Endothelial cell of umbilical vein (primary cell): ENCODE results near the gene HUNK. TPM values are rescaled to one million over a fixed set of nuclear protein-coding genes. Genes with fewer than 3 reads are reported as not detected.

Experiments
- BruUV-seq: library from RNA; stranded (reverse); fragments of 400-500 nt; replicated peaks from 2 replicates; lab custom pipeline; 2021; lab: Mats Ljungman, UMichigan
- CTCF ChIA-PET: fragments of 300-600, 350-600 bp; sonication (Branson Sonifier 250); formaldehyde crosslinking; loops from one replicate; lab custom pipeline; 2021; ENCODE audit warnings: antibody characterized with exemption, inconsistent platforms; lab: Charles Lee
- POLR2A ChIA-PET: fragments of 300-600, 350-600 bp; sonication (Branson Sonifier 250); formaldehyde crosslinking; loops from one replicate; lab custom pipeline; 2021; ENCODE audit warnings: antibody characterized with exemption, inconsistent platforms; lab: Charles Lee
- DNase-seq: peaks from one replicate; pipeline ENCODE4 v3.0.0-alpha.2; 2011; ENCODE audit warnings: low read depth, low spot score
- FAIRE-seq: peaks from 2 replicates; lab custom pipeline; 2011; peaks lifted over from hg19 to GRCh38; lab: Jason Lieb, UNC
- H2AFZ ChIP-seq: 2 replicates; pipeline ENCODE4 v1.6.0; 2012; ENCODE audit warnings: low read depth, low read length, control low read depth, inconsistent platforms
- H3K27ac ChIP-seq: 2 replicates; pipeline ENCODE4 v1.5.1; 2011; ENCODE audit warnings: low read depth, mild to moderate bottlenecking, control low read depth, low read length, moderate library complexity; ENCODE audit not compliant: insufficient read depth
- H3K27me3 ChIP-seq, 2 experiments: 2 replicates each; pipeline versions ENCODE4 v1.6.0 to v1.6.1; 2011; ENCODE audit warnings: low read length in 2 of 2, mixed read lengths in 1 of 2; ENCODE audit not compliant: control insufficient read depth in 2 of 2, insufficient read depth in 2 of 2
- H3K36me3 ChIP-seq, 2 experiments: 2 replicates in 1 of 2; 3 replicates in 1 of 2; pipeline ENCODE4 v1.5.1; 2011; ENCODE audit warnings: low read length in 2 of 2, mild to moderate bottlenecking in 1 of 2, moderate library complexity in 1 of 2; ENCODE audit not compliant: control insufficient read depth in 2 of 2, insufficient read depth in 2 of 2; ENCODE audit errors: extremely low read depth in 1 of 2
- H3K4me1 ChIP-seq: 3 replicates; pipeline ENCODE4 v1.5.1; 2011; ENCODE audit warnings: mild to moderate bottlenecking, low read length; ENCODE audit not compliant: control insufficient read depth, insufficient read depth; ENCODE audit errors: extremely low read depth
- H3K4me2 ChIP-seq: 2 replicates; pipeline ENCODE4 v1.6.1; 2011; ENCODE audit warnings: low read length, control low read depth, mixed read lengths; ENCODE audit not compliant: insufficient read depth
- H3K4me3 ChIP-seq, 3 experiments: fragments of 200-600 bp in 1 of 3; sonication (generic), shearing (Covaris generic) in 1 of 3; replicated peaks in 1 of 3; 2 replicates each; pipeline ENCODE4 v1.5.1; 2011 to 2016; ENCODE audit warnings: control low read depth in 3 of 3, low read length in 3 of 3, mild to moderate bottlenecking in 2 of 3, inconsistent platforms in 1 of 3, low read depth in 1 of 3, moderate library complexity in 1 of 3; ENCODE audit not compliant: insufficient read depth in 1 of 3
- H3K79me2 ChIP-seq: 2 replicates; pipeline ENCODE4 v1.6.0; 2012; ENCODE audit warnings: low read length, inconsistent platforms; ENCODE audit not compliant: control insufficient read depth, insufficient read depth
- H3K9ac ChIP-seq: replicated peaks from 2 replicates; pipeline ENCODE3; 2011; ENCODE audit warnings: low read length, control low read depth; ENCODE audit not compliant: insufficient read depth; ENCODE audit errors: extremely low read depth
- H3K9me1 ChIP-seq: replicated peaks from 3 replicates; pipeline ENCODE4 v1.6.0; 2011; ENCODE audit warnings: mild to moderate bottlenecking, low read length; ENCODE audit not compliant: control insufficient read depth, insufficient read depth; ENCODE audit errors: extremely low read depth
- H3K9me3 ChIP-seq: replicated peaks from 2 replicates; pipeline ENCODE4 v1.5.1; 2012; ENCODE audit warnings: low read length, inconsistent platforms; ENCODE audit not compliant: control insufficient read depth, insufficient read depth
- H4K20me1 ChIP-seq: replicated peaks from 2 replicates; pipeline ENCODE3; 2011; ENCODE audit warnings: mild to moderate bottlenecking, low read length; ENCODE audit not compliant: control insufficient read depth, insufficient read depth; ENCODE audit errors: extremely low read depth
- EZH2 ChIP-seq: IDR thresholded peaks from 2 replicates; pipeline ENCODE4 v1.6.1; 2012; ENCODE audit warnings: borderline replicate concordance, low read depth, mild to moderate bottlenecking, moderate library complexity, low read length, inconsistent platforms; ENCODE audit not compliant: severe bottlenecking
- FOS ChIP-seq: IDR thresholded peaks from 2 replicates; pipeline ENCODE4 v1.6.1; 2011; ENCODE audit warnings: mild to moderate bottlenecking, low read length, moderate library complexity, borderline replicate concordance; ENCODE audit not compliant: insufficient read depth
- GATA2 ChIP-seq: IDR thresholded peaks from 2 replicates; pipeline ENCODE4 v1.7.0; 2011; ENCODE audit warnings: low read depth, mild to moderate bottlenecking, moderate library complexity, mixed read lengths, low read length; ENCODE audit not compliant: insufficient read length, insufficient read depth
- JUN ChIP-seq: IDR thresholded peaks from 2 replicates; pipeline ENCODE4 v1.6.1; 2011; ENCODE audit warnings: borderline replicate concordance, low read depth; ENCODE audit not compliant: insufficient read length, insufficient read depth
- MYC ChIP-seq: IDR thresholded peaks from one replicate; pipeline ENCODE4 v1.6.1; 2011; ENCODE audit warnings: mild to moderate bottlenecking, low read depth, low read length
- POLR2A ChIP-seq: IDR thresholded peaks from 2 replicates; pipeline ENCODE4 v1.6.1; 2012; ENCODE audit warnings: low read depth, mild to moderate bottlenecking, control low read depth, low read length
- POLR2AphosphoS5 ChIP-seq: IDR thresholded peaks from 2 replicates; pipeline ENCODE4 v1.6.1; 2012; ENCODE audit warnings: low read depth, mild to moderate bottlenecking, control low read depth, low read length, moderate library complexity; ENCODE audit not compliant: insufficient read depth
- dilution Hi-C: fragments of 300-500 bp; cut with MboI; formaldehyde crosslinking; loops from one replicate; pipeline ENCODE4 v1.15.0; 2019; ENCODE audit warnings: low sequenced_read_pairs; ENCODE audit not compliant: extremely low pct_ligation_motif_present
- intact Hi-C: fragments of 100-400 bp; cut with micrococcal nuclease; formaldehyde crosslinking; loops from one replicate; pipeline ENCODE4 v1.10.0; 2022
- polyA plus RNA-seq, 4 experiments: library from polyadenylated mRNA; depleted of rRNA in 3 of 4; stranded (reverse) in 3 of 4; unstranded in 1 of 4; fragments of >200 nt; gene quantifications; 2 replicates each; pipeline versions ENCODE4 v1.2.1 to v1.2.3, GENCODE V29; 2011 to 2012; ENCODE audit warnings: missing spikeins in 1 of 4
- total RNA-seq: library from RNA; stranded (reverse); gene quantifications from 2 replicates; pipeline ENCODE4 v1.2.3, GENCODE V29; 2021
- TF ChIP-seq, protein P1 (sequence below), 2 donors: IDR thresholded peaks; 1 replicate in 1 of 2; 2 replicates in 1 of 2; pipeline ENCODE4 v1.5.1; 2011; ENCODE audit warnings: low read length in 2 of 2, mild to moderate bottlenecking in 2 of 2, moderate library complexity in 2 of 2, control low read depth in 1 of 2, inconsistent platforms in 1 of 2, low read depth in 1 of 2; ENCODE audit not compliant: insufficient read depth in 1 of 2; ENCODE audit errors: extremely low read depth in 1 of 2
- TF ChIP-seq, protein P2 (sequence below): IDR thresholded peaks from 2 replicates; pipeline ENCODE4 v1.6.1; 2011; ENCODE audit not compliant: insufficient read depth, insufficient read length

The HUNK gene
- total and polyA plus RNA-seq, 2 donors (not counting 3 experiments of a cell fraction or from before 2014, with no cell fraction given) = not detected

DNA sequence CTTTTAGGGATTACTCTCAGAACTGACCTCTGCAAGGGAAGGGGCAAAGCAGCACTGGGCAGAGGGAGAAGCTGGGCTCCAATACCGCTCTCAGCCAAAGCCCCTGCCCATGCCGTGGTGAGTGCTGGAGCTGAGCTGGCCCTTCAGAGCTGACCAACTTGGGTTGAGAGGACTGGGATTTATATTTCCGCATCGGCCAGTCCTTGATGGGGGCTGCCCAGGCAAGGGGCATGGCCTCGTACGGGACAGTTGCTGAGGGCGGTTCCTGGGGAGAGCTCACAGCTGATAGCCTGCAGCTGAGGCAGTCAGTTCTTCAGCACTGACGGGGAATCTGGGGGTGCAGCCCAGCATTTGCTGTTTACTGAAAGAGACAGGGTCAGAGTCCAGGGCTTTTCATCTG, 8.0 kb downstream of the HUNK start:
- Histone ChIP-seq H3K27me3 (peaks cover 0 to 8% of the 10 kb centered on the region in 2 experiments), H3K4me3 (no peak overlapping the region), H3K4me2 (no peak overlapping the region), H2AFZ (no peak overlapping the region), H3K9ac (no peak overlapping the region), H3K36me3 (no peaks in the 10 kb centered on the region), H3K27ac (no peak overlapping the region), H3K9me3 (no peaks in the 10 kb centered on the region), H3K9me1 (no peaks in the 10 kb centered on the region), H3K4me1 (no peaks in the 10 kb centered on the region), H4K20me1 (no peaks in the 10 kb centered on the region), H3K79me2 (no peaks in the 10 kb centered on the region)
- POLR2A ChIA-PET = no interaction called here
- no peak for DNase-seq
- TF ChIP-seq GATA2 (no peak), MYC (no peak), POLR2AphosphoS5 (no peak), POLR2A (no peak), JUN (no peak), FOS (no peak), EZH2 (no peak)
- TF ChIP-seq, protein P1, sequence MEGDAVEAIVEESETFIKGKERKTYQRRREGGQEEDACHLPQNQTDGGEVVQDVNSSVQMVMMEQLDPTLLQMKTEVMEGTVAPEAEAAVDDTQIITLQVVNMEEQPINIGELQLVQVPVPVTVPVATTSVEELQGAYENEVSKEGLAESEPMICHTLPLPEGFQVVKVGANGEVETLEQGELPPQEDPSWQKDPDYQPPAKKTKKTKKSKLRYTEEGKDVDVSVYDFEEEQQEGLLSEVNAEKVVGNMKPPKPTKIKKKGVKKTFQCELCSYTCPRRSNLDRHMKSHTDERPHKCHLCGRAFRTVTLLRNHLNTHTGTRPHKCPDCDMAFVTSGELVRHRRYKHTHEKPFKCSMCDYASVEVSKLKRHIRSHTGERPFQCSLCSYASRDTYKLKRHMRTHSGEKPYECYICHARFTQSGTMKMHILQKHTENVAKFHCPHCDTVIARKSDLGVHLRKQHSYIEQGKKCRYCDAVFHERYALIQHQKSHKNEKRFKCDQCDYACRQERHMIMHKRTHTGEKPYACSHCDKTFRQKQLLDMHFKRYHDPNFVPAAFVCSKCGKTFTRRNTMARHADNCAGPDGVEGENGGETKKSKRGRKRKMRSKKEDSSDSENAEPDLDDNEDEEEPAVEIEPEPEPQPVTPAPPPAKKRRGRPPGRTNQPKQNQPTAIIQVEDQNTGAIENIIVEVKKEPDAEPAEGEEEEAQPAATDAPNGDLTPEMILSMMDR (IDR thresholded peaks at IDR 0.05; ENCODE audit: extremely low read depth in 1 of 2, insufficient read depth in 1 of 2, low read depth in 1 of 2, low read length in 2 of 2) = no peak
- TF ChIP-seq, protein P2, sequence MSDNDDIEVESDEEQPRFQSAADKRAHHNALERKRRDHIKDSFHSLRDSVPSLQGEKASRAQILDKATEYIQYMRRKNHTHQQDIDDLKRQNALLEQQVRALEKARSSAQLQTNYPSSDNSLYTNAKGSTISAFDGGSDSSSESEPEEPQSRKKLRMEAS = no peak
- BruUV-seq = no TSS peak
- FAIRE-seq = no peak
- dilution Hi-C loops (no loop called here), intact Hi-C loops (no loop called here)
- CTCF ChIA-PET = no interaction called here
